GM18951 (cell line): Measurements from ENCODE around the gene NOTO.

ENCODE experiments used
- POLR2A ChIP-seq: IDR thresholded peaks from 4 replicates; pipeline ENCODE4 v1.6.1; 2011; ENCODE audit warnings: mild to moderate bottlenecking; ENCODE audit not compliant: insufficient read length, insufficient read depth; ENCODE audit errors: extremely low read depth
- in situ Hi-C: fragments of 300-500 bp; cut with MboI; formaldehyde crosslinking; loops from one replicate; pipeline ENCODE4 v1.12.0; 2022; ENCODE audit warnings: low sequenced_read_pairs, mixed read lengths, inconsistent platforms; ENCODE audit not compliant: unreplicated experiment

Gene NOTO

DNA sequence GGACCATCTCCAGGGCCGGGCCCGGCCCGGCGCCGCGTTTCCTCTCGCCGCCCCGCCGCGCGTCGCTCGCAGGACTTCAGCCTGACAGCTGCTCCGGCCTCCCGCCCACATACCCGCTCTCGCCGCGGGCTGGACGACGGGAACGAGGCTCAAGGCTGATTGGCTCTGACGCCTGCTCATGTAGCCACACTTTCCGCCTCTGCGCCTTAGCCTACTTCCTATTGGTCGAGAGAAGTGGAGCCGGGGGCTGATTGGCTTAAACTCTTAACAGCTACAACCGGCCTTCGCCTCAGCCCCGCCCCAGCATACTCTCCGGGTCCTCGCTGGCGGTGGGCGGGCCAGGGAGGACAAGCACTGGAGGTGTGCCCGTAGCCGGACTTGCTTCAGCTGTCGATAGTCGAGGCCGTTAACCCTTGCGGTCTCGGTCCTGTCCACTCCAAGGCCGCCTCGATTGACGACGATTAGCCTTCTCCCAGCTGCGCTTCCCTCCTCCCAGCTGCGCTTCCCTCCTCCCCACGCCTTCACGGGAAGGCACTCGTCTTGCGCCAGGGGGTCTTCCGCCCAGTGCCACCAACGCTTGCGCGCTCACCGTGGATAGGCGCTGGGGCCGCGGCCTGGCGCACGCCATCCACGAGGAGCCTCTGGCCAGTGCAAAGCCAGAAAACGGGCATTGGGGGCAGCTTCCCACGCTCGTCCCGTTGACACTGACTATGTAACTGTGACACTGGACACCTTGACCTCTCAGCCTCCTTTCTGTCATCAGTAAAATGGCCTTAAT, 31.0 kb downstream of the NOTO start, which contains the start of gene PRADC1:
PRADC1 (minus strand) TSS at position 86 of the 778 bp plus-strand sequence; CDS start at position 7, 79 bp downstream.
- in situ Hi-C loops: no loop called here
- peak; percentile 72 for TF ChIP-seq POLR2A

DNA sequence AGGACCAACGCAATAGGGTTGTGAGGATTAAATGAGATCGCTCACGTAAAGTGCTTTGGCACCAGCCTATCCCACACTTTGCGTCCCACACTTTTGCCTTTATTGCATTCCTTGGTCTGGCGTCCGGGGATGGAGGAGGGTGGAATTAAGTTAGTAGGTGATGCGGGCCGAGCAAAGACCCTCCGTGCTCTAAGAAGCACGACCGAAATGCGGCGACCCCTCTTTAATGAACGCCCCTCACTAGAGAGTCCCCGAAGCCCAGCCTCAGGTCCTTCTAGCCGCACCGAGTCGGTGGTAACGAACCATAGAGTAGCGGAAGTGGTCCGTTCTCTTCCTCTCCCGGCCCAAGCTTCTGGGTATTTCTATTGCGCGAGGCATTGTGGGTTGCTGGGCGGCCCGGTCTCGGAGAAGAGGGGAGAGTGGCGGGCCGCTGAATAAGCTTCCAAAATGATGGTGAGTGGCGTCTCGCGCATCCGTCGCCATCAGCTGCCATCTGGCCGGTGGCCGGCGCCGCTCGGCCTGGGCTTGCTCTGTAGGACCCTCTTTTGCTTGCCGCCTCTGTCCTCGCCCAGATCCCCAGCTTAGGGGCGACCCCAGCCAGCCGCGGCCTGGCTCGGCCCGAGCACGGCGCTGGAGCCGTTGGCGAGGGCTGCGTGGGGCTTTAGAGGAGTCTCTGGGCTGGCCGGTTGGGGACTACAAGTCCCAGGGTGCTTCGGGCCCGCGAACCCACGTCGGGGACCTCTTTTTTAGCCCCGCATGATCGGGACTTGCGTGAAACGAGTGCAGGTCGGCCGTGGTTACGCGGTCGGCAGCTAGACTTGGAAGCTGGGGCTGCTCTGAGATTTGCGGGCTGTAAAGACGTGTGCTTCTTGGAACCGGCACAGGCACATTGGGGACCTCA, 31.8 kb downstream of the NOTO start, which contains the start of gene CCT7:
CCT7 (plus strand) TSS at position 377 of the 901 bp plus-strand sequence; CDS start at position 448, 71 bp downstream.
- in situ Hi-C loops: no loop called here

DNA sequence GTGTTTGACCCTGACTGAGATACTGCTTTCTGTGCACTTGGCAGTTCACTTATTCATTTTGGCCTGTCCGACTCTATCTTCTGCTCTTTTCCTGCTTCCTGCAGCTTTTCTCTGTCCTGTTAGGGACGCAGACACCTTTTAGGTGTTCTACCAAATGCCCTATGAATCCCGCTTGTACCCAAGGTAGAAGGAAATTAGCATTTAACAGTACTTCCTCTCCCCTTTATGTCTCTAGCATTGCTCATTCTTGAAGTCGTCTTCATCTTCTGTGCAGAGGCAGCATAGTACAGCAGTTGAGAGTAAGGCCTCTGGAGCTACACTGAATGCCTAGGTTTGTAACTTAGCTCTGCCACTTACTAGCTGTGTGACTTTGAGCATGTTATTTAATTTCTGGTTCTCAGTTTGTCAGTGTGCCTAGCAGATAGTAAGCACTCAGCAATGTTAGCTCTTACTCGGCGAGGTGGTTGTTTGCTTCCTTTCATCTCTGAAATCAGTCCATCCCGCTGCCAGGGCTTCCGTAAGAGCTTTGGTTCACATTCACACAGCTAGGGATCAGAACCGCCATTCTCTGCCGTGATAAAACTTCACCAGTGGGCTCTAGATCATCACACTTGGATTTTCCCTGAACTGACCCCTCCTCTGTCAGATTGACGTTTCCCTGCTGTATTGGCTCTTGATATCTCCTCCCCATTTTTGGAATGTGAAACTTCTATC, 33.1 kb downstream of the NOTO start:
- TF ChIP-seq POLR2A: no peak
- in situ Hi-C loops: no loop called here

More for the DNA sequence above, 31.8 kb downstream of the NOTO start, which contains the start of gene CCT7:
- peak; percentile 98 for TF ChIP-seq POLR2A

DNA sequence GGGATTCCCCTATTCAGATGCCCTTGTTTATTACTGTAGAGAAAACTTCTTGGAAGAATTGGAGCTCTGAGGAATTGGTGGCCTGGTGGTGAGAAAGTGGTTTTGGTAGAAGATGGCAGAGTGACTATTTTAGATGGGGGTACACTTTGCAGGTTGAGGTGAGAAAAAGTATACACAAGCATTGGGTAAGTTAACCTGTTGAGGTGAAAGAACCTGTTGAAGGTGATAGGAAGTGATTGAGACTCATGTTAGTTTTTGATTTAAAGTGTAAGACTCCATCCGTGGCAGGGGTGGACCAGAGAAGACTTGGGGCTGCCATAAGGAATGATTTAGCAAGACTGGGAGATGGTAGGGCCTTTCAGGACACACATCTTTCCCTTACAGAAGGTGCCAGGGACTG, 34.8 kb downstream of the NOTO start:
- in situ Hi-C loops: no loop called here
- TF ChIP-seq POLR2A: no peak

DNA sequence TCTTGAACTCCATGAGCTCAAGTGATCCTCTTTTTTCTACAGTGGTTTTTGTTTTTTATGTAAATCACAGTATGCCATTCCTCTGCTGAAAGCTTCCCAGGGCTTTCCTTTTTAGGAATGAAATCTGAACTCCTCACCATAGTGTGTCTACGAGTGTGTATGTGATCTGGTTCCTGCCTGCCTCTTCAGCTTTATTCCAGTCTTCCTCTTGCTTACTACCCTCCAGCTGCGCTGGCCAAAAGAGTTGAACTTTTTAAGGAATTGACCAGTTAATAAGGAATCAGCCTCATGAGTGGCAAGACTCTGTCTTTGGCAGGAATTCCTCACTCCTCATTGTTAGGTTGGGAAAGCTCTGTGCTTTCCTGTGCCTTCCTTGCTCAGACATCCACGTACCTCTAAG, 35.8 kb downstream of the NOTO start:
- in situ Hi-C loops: no loop called here

DNA sequence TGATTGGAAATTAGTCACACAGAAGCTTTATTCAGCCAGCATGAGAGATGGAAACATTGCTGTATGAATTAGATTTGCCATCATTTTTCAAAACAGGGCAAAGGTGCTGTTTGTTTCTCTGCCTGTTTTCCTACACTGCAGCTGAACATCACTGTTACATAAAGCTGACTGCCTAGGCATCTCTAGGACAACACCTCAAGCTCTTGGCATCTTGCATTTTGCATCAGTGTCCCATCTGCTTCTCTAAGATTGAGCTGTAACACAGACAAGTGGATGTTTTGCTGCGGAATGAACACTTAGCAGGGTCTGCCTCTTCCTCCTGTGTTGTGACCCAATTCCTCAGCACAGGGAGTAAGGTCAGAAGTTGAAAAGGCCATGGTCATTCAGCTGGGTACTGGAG, 36.6 kb downstream of the NOTO start:
- TF ChIP-seq POLR2A: no peak
- in situ Hi-C loops: no loop called here

More for the DNA sequence above, 35.8 kb downstream of the NOTO start:
- TF ChIP-seq POLR2A: no peak

DNA sequence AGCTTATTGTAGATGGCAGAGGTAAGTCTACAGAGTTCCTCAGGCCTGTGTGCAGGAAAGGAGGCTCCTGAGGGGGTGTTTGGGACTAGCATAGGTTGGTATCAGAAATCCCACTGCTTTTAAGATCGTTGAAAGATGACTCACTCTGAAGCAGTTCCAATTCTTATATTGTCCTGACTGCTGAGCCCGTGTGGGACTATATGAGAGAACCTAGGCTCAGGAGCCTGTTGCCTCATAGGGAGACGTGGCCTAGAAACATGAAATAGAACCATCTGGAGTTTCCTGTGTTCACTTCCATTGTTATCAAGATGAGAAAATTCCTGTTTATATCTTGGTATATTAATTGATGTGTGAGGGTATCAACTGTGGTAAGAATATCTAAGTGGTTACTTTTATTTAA, 37.4 kb downstream of the NOTO start:
- no peak for TF ChIP-seq POLR2A
- in situ Hi-C loops: no loop called here

DNA sequence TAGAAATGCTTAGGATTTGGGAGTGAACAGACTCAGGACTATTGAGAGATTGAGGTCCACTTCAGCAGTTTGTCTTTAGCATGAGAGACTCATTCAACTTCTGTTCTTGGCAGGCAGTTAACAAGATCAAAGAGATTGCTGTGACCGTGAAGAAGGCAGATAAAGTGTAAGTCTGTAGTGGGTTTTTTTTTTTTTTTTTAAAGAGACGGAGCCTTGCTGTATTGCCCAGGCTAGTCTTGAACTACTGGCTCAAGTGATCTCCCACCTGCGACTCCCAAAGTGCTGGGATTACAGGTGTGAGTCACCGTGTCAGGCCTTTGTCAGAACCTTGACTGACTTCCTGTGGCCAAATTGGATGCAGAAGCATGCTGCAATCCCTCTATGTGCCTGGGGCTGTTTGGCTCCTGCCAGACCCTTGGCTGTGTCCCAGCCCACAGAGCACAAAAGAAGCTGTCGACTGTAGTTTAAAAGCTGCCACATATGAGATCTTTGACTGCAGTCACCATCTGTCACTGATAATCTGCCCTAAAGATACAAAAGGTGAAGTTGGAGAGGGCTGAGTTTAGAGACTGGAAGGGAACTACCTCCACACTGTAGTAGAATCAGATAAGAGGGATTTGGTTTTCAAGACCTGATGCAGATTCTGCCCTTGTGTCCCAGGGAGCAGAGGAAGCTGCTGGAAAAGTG, 41.7 kb downstream of the NOTO start:
- in situ Hi-C loops: no loop called here
- no peak for TF ChIP-seq POLR2A

DNA sequence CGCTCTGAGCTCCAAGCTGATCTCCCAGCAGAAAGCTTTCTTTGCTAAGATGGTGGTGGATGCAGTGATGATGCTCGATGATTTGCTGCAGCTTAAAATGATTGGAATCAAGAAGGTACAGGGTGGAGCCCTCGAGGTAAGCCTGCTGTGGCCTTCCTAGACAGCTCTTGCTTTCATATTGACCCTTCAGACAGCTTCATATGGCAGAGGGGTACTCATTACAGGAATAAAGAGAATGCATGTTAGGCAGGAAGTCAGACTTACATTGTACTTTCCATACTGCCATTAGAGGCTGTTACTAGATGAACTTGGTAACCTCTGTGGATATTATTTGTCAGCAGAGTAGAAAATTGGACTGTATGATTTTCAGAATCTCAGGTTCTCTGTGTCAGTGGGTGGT, 42.2 kb downstream of the NOTO start:
- in situ Hi-C loops: no loop called here
- TF ChIP-seq POLR2A: no peak

DNA sequence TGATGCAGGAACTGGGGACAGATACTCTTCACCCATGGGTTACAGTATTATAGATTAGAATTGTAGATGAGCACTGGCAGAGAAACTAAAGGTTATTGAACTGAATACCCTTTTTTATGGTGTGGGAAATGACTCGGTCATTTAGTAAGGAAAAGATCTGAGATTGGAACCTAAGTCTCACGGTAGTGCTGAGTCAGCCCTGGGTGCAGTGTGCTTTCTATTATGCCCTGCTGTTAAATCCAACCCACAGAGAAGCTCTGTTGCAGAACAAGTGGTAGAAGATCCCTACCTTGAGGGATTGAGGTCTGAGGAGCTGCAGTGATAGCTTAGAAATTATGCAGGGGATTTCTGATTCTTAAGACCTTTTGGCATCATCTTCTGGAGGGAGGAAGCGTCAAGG, 44.5 kb downstream of the NOTO start:
- in situ Hi-C loops: no loop called here
- no peak for TF ChIP-seq POLR2A

DNA sequence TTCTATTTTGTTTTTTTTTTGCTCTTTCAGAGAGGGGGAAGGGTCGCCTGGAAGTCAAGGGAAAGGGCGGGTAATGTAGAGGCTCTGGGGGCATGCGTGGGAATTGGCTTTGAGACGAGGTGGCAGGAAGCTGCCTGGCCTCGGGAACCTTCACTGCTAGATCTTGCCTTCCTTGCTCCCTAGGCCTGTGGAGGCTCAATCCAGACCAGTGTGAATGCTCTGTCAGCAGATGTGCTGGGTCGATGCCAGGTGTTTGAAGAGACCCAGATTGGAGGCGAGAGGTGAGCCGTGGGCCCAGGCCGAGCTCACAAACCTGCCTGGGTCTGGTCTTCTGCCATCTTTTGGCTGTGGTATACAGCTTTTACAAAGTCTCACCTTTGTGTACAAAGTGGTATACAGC, 47.3 kb downstream of the NOTO start:
- no peak for TF ChIP-seq POLR2A

More for the DNA sequence above, 47.3 kb downstream of the NOTO start:
- in situ Hi-C loops: no loop called here
